GM18519 (cell line): ENCODE measurements around the gene DNMT1.
A peak's percentile ranks its signal among the peaks of the same experiment; 100 is the strongest.

Experiments used
- ATAC-seq: cut with Tn5 transposase; IDR thresholded peaks from one replicate; pipeline ENCODE4 v1.9.1; 2021; ENCODE audit warnings: mild to moderate bottlenecking, moderate library complexity; ENCODE audit not compliant: unreplicated experiment, low FRiP score

DNMT1 gene

GRCh38 chr19:10116085-10116865 is 78.5 kb downstream of the DNMT1 start:
- ATAC-seq: no peak

- ATAC-seq: no peak
Observed at GRCh38 chr19:10115392-10116084, 79.2 kb downstream of the DNMT1 start.

- no peak for ATAC-seq
Observed at GRCh38 chr19:10114651-10115391, 79.9 kb downstream of the DNMT1 start.

DNA sequence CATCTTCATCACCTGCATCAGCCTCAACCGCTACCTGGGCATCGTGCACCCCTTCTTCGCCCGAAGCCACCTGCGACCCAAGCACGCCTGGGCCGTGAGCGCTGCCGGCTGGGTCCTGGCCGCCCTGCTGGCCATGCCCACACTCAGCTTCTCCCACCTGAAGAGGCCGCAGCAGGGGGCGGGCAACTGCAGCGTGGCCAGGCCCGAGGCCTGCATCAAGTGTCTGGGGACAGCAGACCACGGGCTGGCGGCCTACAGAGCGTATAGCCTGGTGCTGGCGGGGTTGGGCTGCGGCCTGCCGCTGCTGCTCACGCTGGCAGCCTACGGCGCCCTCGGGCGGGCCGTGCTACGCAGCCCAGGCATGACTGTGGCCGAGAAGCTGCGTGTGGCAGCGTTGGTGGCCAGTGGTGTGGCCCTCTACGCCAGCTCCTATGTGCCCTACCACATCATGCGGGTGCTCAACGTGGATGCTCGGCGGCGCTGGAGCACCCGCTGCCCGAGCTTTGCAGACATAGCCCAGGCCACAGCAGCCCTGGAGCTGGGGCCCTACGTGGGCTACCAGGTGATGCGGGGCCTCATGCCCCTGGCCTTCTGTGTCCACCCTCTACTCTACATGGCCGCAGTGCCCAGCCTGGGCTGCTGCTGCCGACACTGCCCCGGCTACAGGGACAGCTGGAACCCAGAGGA is 80.6 kb downstream of the DNMT1 start:
- ATAC-seq: no peak

DNA sequence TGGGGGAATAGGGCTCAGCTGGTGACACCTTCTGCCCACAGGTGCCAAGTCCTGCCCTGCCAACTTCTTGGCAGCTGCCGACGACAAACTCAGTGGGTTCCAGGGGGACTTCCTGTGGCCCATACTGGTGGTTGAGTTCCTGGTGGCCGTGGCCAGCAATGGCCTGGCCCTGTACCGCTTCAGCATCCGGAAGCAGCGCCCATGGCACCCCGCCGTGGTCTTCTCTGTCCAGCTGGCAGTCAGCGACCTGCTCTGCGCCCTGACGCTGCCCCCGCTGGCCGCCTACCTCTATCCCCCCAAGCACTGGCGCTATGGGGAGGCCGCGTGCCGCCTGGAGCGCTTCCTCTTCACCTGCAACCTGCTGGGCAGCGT is 81.2 kb downstream of the DNMT1 start:
- ATAC-seq: no peak

DNA sequence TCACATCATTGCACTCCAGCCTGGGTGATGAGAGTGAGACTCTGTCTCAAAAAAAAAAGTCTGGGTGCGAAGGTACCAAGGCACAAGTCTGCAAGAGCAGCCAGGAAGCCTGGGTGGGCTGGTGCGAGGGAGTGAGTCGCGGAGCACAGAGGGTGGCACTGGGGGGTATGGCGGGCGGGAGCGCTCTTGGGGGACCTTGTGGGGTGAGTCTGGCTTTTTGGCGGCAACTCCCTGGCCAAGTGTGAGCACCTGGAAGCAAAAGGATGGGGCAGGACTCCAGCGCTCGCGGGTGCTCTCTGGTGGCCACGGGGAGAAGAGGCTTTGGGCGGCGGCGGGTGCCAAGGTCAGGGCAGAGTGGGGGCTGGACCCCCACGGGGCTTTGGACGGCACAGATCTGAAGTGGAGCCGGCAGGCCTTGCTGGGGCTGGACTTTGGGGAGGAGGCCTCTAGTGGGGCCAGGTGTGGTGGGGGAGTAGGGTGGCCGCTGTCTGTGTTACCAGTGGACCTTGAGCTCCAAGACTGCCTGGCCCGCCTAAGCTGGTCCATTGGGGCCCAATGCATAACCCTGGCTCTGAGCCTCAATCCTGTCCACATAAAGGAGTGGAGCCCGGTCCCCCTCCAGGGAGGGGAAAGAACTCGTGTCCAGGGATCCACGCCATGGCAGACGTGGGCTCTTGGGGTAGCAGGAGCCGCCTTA is 81.7 kb downstream of the DNMT1 start:
- ATAC-seq: no peak

- no peak for ATAC-seq
Observed at GRCh38 chr19:10112037-10112761, 82.6 kb downstream of the DNMT1 start.

GRCh38 chr19:10111405-10111811 is 83.3 kb downstream of the DNMT1 start, which contains the start of gene P2RY11:
Gene P2RY11, plus strand, starts transcription at chr19:10111693. Its CDS starts 29 bp downstream, at chr19:10111722.
- no peak for ATAC-seq

DNA sequence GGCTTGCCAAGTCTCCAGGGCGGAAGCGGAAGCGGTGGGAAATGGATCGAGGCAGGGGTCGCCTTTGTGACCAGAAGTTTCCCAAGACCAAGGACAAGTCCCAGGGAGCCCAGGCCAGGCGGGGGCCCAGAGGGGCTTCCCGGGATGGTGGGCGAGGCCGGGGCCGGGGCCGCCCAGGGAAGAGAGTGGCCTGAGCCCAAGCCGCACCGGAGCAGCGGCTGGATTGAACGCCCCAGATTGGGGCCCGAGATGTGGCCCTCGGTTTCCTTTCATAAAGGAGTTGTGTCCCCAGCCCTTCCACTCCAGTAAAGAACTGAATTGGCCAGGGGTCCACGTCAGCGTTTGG is 83.8 kb downstream of the DNMT1 start:
- no peak for ATAC-seq

DNA sequence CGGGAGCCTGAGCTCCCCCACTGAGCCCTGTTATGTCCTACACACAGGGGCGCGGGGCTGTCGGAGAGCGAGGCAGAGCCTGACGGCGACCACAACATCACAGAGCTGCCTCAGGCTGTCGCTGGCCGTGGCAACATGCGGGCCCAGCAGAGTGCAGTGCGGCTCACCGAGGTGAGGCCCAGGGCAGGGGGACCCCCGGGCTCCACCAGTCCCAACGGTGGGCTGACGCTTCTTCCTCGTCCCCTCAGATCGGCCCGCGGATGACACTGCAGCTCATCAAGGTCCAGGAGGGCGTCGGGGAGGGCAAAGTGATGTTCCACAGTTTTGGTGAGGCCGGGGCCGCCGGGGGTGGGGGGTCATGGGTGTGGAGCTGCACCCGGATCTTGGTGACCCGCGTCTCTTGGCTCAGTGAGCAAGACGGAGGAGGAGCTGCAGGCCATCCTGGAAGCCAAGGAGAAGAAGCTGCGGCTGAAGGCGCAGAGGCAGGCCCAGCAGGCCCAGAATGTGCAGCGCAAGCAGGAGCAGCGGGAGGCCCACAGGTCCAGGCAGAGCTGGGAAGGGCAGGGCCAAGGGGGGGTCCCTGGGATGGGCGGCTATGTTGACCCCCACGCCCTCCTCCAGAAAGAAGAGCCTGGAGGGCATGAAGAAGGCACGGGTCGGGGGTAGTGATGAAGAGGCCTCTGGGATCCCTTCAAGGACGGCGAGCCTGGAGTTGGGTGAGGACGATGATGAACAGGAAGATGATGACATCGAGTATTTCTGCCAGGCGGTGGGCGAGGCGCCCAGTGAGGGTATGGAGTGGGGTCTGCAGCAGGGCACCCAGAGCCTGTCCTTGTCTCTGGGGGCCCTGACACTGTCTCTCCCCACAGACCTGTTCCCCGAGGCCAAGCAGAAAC is 84.4 kb downstream of the DNMT1 start:
- ATAC-seq: no peak

DNA sequence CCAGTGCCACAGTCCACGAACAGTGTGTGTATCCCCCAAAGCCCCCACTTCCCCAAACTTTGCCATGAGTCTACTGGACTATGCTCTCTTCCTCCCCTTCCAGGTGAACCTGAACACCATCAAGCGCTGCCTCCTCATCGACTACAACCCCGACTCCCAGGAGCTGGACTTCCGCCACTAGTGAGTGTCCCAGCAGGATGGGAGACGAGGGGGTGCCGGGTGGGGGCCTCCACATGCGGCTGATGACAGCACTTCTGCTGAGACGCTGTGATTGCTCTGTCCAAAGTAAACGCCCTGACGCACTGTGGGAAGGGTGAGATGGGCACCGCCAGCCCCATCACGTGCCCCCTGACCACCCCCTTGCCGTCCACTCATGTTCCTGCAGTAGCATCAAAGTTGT is 85.2 kb downstream of the DNMT1 start:
- ATAC-seq: no peak

- ATAC-seq: no peak
Observed at GRCh38 chr19:10107817-10108367, 86.9 kb downstream of the DNMT1 start.

DNA sequence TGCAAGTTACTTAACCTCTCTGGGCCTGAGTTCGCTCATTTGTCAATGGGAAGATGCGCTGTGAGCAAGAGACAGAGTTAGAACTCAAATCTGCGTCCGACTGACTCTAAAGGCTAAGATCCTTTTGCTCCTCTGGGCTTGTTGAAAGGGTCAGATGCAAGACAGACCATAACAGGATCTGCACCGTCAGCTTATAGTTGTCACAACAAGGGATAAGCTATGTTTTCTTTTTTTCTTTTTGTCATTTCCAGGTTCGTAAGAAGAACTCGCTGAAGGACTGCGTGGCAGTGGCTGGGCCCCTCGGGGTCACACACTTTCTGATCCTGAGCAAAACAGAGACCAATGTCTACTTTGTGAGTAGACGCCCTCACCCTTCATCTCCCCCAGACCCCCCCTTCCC is 87.5 kb downstream of the DNMT1 start:
- ATAC-seq: no peak

- ATAC-seq: peak; percentile 37
Observed at GRCh38 chr19:10106100-10106936, 88.4 kb downstream of the DNMT1 start, which contains the start of gene PPAN. Gene PPAN, plus strand, starts transcription at chr19:10106362. Its CDS starts 33 bp downstream, at chr19:10106395.

- no peak for ATAC-seq
Observed at GRCh38 chr19:10105509-10106099, 89.1 kb downstream of the DNMT1 start.

DNA sequence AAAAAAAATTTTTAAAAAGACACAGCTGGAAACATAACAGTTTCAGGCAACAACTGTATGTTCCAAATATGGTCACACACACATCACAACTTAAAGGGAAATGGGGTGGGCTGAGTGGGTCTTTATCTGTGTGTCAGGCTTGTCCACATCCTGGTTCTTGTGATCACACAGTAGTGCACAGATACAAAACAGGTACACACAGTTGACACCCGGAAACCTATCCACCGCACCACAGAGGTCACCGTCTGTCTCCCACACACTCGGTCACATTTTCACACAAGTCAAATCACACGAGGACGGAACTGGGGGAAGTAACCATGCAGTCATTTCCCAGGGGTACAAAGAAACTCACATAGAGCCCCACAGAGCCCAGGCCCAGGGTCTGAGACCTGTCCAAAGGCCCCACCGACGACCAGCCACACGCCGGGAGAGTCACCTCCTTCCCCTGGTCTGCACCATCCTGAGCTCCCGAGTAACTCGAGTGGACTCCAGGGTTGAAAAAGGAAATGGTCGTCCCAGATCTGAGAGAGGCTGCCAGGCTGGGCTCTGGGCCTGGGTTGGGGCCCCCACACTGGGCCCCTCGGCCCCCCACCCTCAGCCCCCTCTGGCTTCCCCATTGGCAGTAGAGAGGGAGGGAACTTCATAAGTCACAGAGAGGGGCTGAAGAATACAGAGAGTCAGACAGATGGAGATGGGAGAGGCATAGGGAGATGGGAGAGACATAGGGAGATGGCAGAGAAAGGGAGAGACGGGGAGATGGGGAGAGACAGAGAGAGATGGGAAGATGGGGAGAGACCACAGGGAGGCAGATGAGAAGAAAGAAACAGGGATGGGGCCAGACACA is 89.9 kb downstream of the DNMT1 start:
- ATAC-seq: peak; percentile 42
